DMS 273 (cell line): ENCODE data around the gene TTC1.
"Not testable (repeated sequence)": the region's sequence is repeated elsewhere in the genome, so short reads cannot be mapped to it uniquely, and the experiment has no call there.

Experiments
- DNase-seq: peaks from one replicate; lab custom pipeline; 2025; ENCODE audit not compliant: unreplicated experiment; lab: John Stamatoyannopoulos, UW

TTC1 gene, protein sequence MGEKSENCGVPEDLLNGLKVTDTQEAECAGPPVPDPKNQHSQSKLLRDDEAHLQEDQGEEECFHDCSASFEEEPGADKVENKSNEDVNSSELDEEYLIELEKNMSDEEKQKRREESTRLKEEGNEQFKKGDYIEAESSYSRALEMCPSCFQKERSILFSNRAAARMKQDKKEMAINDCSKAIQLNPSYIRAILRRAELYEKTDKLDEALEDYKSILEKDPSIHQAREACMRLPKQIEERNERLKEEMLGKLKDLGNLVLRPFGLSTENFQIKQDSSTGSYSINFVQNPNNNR

DNA sequence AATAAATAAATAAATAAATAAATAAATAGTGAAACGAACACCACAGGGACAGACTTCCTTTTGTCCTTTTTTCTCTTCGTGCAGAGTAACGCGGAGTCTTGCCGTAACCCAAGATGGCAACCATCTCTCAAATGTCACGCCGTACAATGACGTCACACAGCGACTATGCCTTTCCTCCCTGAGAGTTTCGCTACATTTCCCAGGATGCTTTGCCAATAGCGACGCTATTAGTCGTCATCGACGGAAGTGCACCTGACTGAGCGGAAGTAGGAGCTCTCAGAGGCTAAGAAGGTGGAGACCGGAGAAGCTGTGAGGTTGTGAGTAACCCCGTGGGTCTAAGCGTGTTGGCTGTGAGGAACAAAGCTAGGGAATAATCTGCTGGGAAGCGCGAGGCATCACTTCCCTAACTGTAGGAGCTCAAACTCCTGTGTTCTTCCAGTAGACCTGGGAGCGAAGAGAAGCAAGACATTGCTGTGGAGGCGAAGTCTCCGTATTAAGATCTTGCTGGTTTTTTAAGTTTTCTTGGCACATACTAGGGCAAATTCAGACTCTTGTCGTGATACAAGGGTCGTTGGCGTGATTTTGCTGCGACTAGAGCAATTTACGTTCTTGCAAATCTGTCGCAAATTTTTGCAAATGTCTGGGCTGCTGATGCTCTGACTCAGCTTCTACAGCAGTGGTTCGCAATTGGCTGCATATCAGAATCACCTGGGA, at the start of gene TTC1:
TSS of gene TTC1 (plus strand) at position 263 of the 714 bp plus-strand sequence. CDS start 1,390 bp downstream, outside the sequence.
- peak; percentile 99 for DNase-seq

DNA sequence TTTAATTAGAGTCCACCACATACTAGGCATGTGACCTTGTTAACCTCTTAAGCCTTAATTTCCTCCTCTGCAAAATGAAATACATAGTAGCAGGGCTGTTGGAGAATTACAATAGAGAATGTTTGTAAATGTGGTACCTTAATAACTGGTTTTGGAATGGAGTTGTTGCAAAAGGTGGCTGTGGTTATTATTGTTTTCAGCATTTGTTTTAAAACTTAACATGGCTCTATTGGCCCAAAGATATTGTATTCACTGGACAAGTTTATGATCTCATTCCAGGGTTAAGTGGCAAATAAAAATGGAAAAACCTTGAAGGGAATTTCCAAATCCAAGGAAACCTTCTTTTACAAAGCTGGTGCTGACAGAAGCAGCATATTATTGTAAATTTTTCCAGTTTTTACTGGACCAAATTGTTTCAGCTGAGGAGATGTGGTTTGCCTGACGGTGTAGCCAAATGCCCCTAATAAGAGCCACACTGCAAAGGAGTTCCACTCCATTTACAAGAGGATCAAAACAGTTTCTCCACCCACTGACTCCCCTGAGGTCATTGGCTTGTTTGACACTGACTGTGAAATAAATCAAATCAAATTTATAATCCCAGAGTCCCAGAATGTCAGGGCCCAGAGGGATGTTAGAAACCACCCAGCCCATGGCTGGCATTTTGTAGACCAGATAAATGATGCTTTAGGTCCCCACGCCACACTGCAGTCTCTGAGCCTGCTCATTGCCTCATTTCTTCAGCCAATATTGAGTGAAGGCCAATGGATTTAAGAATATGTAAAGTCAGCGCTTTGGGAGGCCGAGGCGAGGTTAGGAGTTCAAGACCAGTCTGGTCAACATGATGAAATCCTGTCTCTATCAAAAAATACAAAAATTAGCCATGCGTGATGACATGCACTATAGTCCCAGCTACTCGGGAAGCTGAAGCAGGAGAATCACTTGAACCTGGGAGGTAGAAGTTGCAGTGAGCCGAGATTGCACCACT, 47.5 kb upstream of the TTC1 start:
- no peak for DNase-seq

DNA sequence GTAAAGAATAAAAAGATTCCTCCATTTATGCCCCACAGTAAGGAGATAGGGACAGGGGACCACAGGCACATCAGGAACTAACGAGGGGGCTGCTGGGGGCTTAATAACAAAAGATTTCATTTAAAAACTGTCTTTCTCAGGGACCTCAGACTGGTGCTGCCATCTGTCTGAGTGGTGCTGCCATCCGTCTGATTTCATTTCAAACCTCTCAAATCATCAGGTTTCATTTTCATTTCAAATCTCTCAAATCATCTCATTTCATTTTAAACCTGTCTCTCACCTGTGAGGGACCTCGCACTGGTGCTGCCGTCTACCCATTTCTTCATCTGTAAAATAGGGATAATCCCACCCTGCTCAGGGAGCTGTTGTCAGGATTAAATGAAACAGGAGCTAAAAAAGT, 46.7 kb upstream of the TTC1 start:
- DNase-seq = no peak

DNA sequence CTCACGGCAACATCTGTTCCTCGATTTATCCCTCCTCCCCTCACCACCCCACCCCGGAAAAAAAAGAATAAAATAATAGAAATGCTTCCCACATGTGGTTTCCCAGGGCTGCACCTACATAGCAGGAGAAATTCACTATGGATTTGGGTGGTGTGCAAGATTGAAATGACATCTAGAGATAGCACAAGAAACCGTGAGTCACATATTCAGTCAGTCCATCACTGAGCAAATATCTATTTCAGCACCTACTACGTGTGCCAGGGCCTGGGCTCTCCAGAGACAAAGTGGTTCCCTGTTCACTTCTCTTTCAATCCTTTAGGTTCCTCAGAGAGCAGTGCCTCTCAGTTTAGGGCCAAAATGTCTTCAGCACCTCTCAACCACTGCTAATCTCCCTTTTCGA, 45.0 kb upstream of the TTC1 start:
- no peak for DNase-seq

DNA sequence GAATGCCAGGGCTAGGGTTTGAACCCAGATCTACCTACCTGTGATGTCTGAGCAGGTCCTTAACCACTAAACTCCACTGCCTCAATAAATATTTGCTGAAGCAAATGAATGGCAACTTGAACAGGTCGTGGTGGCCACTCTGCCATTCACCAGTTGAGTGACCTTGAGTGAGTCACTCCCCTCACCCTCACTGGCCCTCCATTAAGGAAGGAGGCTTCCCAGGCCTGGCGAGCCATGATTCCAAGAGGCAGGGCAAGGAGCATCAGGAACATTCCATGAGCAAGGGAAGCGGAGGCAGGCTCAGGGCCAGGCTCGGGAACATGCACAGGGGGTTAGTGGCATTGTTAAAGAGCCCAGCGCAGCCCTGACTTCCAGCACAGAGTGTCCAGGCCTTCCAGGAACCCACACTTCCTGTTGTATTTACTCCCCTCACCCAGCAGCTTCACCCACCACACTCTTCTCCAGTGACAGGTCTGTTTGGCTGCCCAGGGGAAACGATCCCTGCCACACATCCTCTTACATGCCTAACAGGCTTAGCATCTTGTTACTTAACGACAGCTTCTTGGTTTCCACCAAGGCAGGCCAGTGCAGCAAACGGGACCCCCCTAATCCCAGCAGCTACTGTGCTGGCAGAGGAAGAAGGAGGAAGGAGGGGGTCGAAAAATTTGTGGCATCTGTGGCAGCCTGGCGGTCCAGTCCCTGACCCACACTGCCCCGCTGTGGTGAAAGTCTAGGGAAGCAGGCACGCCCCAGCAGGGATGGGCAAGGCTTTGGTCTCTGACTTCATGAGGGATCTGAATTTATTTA, 43.7 kb upstream of the TTC1 start:
- peak; percentile 77 for DNase-seq

DNA sequence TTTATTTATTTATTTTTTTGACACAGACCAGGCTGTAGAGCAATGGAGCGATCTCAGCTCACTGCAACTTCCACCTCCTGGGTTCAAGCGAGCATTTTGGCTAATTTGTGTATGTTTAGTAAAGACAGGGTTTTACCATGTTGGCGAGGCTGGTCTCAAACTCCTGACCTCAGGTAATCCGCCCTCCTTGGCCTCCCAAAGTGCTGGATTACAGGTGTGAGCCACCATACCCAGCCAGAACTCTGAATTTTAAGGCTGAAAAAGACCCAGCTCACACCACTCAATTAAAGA, 43.2 kb upstream of the TTC1 start:
- not testable (repeated sequence) for DNase-seq

DNA sequence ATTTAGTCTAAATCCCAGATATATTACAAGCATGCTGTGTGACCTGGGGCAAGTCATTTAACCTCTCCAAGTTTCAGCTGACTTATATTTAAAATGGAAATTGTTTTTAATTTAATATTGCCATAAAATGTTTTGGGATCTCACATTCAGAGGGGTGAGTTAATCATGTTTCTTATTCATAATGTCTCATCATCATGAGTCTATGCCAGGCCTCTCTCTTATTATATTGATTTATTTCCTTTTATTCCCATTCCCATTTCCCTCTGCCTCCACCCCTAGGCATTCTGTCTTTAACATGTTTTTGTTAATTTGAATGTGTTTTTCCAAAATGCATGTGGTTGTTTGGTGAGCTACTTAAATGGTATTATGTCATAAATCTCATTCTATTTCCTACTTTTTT, 39.0 kb upstream of the TTC1 start:
- DNase-seq = no peak

DNA sequence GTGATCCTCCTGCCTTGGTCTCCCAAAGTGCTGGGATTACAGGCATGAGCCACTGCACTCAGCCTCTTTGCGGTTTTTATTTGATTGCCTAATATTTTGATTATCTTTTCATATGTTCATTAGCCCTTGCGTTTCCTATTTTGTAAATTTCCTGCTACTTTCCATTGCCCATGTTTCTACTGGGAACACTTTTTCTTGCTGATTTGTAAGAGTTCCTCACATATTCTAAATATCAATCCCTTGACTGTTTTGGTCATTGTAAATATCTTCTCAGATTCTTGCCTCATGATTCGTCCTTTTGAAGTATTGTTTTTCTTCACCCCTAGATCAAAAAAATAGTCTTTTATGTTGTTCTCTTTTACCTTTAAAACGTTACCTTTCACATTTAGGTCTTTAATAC, 37.9 kb upstream of the TTC1 start:
- DNase-seq = no peak

DNA sequence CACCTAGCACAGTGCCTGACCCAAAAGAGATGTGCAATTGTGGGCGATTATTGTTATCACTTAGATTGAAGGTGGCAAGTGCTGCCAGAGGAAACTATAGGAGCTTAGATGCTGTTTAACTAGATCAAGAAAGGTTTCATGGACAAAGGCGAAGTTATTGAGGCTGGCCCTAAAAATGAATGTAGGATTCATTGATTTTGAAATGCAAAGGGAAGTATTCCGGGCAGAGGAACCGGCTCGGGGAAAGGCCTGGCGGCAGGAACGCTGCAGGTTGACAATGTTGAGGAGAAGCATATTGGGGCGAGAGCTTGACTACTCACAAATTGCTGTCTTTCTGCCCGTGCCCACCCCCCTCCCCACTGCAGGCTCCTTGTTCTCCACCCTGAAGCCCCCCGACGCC, 37.4 kb upstream of the TTC1 start:
- DNase-seq = no peak

DNA sequence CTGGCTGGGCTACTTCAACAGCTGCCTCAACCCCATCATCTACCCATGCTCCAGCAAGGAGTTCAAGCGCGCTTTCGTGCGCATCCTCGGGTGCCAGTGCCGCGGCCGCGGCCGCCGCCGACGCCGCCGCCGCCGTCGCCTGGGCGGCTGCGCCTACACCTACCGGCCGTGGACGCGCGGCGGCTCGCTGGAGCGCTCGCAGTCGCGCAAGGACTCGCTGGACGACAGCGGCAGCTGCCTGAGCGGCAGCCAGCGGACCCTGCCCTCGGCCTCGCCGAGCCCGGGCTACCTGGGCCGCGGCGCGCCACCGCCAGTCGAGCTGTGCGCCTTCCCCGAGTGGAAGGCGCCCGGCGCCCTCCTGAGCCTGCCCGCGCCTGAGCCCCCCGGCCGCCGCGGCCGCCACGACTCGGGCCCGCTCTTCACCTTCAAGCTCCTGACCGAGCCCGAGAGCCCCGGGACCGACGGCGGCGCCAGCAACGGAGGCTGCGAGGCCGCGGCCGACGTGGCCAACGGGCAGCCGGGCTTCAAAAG, 36.9 kb upstream of the TTC1 start:
- peak; percentile 76 for DNase-seq

DNA sequence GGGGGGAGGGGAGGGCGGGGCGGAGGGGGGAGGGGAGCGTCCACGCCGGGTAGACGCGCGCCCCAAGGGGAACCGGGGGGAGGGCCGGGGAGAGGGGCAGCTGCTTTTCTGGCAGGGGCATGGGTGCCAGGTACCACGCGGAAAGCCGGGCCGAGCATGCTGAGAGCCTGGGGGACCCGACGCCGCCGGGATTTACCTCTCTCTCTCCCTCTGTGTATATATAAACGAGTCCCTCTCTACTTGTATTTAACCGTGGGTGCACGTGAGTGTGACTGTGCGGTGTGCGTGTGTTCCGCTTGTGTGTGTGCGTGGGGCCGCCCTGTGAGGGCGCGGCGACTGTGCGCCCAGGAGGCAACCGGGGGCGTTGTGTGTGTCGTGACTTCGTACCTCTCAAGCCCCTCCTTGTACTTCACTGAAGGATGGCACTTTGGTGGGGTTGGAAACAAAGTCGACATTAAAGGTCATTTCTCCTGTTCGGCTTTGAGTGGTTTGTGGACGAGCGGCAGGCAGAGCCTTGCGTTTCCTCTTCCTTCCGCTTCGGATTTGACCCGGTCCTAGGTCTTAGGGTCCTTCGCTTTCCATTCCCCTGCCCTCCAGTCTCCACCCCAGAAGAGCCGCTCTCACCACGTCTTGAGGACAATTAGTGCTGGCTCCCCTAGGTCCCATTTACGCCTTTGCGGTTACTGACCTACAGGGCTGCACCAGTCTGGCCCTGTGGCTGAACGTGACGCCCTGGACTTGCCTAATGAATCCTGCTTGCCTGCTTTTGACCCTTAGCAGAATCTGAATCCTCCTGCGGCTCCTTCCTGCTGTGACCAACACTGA, 36.2 kb upstream of the TTC1 start:
- DNase-seq = peak; percentile 22

DNA sequence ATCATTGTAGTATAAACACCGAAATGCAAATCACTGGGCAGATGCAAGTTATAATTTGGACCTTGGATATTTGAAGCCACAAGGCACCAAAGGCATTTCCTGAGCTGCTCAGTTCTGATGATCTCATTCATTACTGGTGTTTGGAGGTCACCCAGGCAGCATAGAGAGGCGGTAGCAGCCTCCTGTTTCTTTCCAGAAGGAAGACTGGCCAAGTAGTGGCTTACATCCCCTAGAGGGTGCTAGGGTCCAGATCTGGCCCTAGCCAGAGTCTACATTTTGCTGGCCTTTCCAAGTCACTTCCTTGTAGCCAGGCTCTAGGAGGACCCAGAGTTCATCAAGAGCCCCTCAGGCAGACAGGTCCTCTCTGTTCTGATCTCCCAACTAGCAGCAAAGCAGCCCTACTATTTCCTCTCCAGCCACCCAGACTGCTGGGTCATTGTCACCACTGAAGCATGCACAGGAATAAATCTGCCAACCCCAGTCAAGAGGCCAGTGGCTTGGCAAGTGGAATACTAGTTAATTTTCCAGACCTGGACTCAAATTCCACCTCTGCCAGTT, 33.4 kb upstream of the TTC1 start:
- DNase-seq = peak; percentile 25

DNA sequence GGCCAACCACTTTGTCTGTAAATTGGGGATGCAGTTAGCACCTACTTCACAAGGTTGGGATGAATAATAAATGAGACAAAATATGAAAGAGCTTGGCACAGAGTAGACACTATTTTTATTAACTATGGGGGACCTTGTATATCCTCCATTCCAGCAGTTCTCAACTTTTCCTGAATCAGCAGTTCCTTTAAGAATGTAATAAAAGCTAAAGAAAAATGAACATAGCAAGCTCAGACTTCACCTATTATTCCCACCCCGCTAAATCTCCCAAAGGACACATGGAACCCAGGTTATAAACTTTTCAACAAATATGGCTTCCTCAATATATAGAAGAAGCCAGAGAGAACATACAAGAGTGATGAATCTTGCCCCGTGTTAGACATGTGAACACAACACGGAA, 32.0 kb upstream of the TTC1 start:
- no peak for DNase-seq

DNA sequence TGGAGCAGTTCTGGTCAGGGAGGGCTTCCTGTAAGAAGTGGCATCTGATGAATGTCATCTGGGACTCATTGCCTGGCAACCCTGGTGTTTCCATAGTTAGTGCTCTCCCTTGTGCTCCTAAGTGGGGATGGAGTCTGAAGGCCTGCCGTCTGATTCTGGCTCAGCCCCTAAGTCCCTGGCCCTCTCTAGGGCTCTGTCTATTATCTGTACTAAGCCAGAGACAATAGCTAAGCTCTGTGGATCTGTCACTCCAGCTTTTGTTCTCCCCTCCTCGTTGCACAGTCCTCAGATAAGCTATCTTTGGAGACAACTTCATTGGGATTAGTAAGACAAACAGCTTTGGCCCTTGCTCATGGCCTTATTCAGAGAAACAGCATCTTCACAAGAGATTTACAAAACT, 30.6 kb upstream of the TTC1 start:
- DNase-seq = no peak

DNA sequence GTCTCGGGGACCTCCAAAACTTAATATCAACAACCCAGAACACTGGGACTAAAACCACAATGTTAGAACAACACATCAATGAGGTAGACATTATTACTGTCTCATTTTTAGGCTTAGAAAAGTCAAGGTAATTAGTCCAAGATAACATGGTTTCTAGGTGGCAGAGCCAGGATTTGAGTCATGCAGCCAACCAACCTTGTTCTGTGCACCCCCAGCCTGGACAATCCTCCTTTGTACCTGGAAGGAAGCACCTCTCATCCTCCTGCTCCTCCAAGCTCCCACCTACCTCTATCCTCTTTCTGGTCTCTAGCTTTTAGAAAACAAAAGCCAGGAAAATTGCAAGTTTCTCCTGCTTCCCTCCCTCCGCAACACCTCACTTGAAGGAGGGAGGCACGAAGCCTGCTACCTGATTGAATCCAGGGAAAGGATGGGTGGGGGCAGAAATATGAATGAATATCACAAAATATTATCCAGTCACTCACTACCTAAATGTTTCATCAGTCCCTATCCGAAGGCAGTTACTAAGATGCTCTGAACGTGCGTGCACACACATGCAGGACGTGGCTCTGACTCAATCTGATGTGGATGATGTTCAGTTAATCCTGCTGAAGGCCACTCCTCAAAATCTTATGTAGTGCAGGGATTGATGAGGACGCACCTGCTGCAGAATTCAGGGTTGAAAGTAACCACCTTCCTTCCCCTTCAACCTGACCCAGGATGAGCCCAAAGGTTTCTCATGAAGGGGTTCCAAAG, 26.3 kb upstream of the TTC1 start:
- no peak for DNase-seq

DNA sequence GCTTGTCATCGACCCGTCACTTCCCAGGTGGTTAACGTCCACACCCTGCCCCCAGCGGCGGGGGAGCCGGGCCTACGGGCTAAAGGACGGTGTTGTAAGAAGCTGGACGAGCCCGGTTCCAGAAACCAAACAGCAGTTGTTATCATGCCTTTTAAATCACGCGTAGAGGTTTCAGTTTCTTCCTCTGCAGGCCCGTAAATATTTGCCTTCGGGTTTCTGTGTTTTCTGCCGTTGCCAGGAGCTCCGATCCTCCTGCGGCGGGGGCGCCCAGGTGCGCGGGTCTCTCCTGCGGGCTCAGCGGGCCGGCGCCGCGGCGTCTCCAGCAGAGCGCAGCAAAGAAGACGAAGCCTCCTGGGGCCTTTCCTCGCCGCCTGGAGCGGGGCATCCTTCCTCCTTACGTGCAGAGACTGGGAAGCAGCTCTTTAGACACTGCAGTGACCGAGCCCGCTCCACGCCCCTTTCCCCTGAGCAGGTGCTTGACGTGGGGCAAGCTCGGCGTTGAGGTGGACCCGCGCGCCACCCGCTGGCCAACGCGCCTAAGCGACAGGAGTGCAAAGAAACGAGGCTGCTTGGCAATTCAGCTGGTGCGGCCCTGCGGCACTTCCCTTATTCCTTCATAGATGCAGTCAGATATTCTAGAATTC, 21.8 kb upstream of the TTC1 start:
- peak; percentile 86 for DNase-seq

DNA sequence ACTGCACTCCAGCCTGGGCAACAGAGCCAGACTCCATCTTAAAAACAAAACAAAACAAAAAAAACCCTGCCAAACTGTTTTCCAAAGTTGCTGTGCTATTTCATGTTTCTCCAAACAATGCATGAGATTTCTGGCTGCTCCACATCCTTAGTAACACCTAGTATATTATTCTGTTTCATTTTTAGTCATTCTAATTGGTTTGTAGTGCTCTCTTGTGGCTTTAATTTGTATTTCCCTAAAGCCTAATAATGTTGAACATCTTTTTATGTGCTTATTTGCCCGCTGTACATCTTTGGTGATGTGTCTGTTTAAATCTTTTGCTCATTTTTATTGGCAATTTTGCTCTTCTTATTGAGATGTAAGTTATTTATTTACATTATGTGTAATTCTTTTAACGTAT, 18.4 kb upstream of the TTC1 start:
- peak; percentile 19 for DNase-seq

DNA sequence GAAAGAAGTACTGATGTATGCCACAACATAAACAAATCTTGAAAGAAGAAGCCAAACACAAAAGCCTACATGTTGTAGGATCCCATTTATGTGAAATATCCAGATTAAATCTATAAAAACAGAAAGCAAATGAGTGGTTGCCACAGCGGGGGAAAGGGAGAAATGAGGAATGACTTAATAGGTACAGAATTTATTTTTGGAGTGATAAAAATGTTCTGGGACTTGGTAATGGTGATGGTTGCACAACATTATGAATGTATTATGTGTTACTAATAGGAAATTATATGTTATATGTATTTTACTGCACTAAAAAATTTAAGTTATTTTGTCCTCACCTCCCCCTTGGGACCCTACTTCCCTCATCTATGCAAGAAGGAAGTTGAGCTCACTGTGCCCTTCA, 16.4 kb upstream of the TTC1 start:
- DNase-seq = no peak
